ENCODE results near the gene CABYR.
"Not testable (repeated sequence)": the region's sequence is repeated elsewhere in the genome, so short reads cannot be mapped to it uniquely, and the experiment has no call there.

DNA sequence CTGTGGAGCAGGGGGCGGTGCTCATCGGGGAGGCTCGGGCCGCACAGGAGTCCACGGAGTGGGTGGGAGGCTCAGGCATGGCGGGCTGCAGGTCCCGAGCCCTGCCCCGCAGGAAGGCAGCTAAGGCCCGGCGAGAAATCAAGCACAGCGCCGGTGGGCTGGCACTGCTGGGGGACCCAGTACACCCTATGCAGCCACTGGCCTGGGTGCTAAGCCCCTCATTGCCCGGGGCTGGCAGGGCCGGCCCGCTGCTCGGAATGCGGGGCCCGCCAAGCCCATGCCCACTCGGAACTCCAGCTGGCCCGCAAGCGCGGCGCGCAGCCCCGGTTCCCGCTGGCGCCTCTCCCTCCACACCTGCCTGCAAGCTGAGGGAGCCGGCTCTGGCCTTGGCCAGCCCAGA is 10.7 kb downstream of the CABYR start:
- not testable (repeated sequence) for TF ChIP-seq POLR2A, POLR2AphosphoS5 (IDR thresholded peaks at IDR 0.05)
- TF ChIP-seq, protein P1, sequence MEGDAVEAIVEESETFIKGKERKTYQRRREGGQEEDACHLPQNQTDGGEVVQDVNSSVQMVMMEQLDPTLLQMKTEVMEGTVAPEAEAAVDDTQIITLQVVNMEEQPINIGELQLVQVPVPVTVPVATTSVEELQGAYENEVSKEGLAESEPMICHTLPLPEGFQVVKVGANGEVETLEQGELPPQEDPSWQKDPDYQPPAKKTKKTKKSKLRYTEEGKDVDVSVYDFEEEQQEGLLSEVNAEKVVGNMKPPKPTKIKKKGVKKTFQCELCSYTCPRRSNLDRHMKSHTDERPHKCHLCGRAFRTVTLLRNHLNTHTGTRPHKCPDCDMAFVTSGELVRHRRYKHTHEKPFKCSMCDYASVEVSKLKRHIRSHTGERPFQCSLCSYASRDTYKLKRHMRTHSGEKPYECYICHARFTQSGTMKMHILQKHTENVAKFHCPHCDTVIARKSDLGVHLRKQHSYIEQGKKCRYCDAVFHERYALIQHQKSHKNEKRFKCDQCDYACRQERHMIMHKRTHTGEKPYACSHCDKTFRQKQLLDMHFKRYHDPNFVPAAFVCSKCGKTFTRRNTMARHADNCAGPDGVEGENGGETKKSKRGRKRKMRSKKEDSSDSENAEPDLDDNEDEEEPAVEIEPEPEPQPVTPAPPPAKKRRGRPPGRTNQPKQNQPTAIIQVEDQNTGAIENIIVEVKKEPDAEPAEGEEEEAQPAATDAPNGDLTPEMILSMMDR (IDR thresholded peaks at IDR 0.05): not testable (repeated sequence)
